RWPE1 (cell line): ENCODE data around the gene COPS8.

Experiments
- CTCF ChIA-PET: fragments of 350-600 bp; sonication (Branson Sonifier 250); formaldehyde crosslinking; extraction: SDS; loops from one replicate; lab custom pipeline; 2021; lab: Yijun Ruan, JAX
- POLR2A ChIA-PET: fragments of 400-600 bp; formaldehyde crosslinking; extraction: SDS; loops from one replicate; lab custom pipeline; 2020; ENCODE audit warnings: antibody characterized with exemption; ENCODE audit not compliant: low non-redundant PET; lab: Yijun Ruan, JAX
- DNase-seq: peaks from one replicate; pipeline ENCODE4 v3.0.0; 2012; ENCODE audit warnings: low spot score
- H3K27ac ChIP-seq: fragments of 450-650 bp; 2 replicates; pipeline ENCODE4 v1.5.1; 2017
- CTCF ChIP-seq: fragments of 450-650 bp; conservative IDR thresholded peaks from 2 replicates; pipeline ENCODE4 v1.5.1; 2017; ENCODE audit warnings: low read depth, mild to moderate bottlenecking

The COPS8 gene

GRCh38 chr2:237045449-237045848 lies 40.2 kb upstream of the COPS8 start:
- ChIA-PET CTCF (interaction anchor here (0.5 kb wide), 1 partner anchor 180 kb away, joined by 3 read pairs; no protein-coding TSS in a partner anchor), POLR2A (no interaction called here)
- DNase-seq: no peak
- TF ChIP-seq CTCF: no peak
- H3K27ac ChIP-seq: no peak overlapping the region

- H3K27ac ChIP-seq: no peak overlapping the region
- ChIA-PET POLR2A (no interaction called here), CTCF (interaction anchor here (0.6 kb wide), 1 partner anchor 646 kb away, joined by 3 read pairs; no protein-coding TSS in a partner anchor)
- no peak for TF ChIP-seq CTCF
- no peak for DNase-seq
Measured at GRCh38 chr2:237048595-237048994, 37.1 kb upstream of the COPS8 start.

- H3K27ac ChIP-seq: no peak overlapping the region
- ChIA-PET POLR2A (no interaction called here), CTCF (interaction anchor here (0.7 kb wide), 1 partner anchor 24 kb away, joined by 3 read pairs; no protein-coding TSS in a partner anchor)
- TF ChIP-seq CTCF: no peak
- no peak for DNase-seq
Measured at GRCh38 chr2:237051861-237052260, 33.8 kb upstream of the COPS8 start.

- H3K27ac ChIP-seq: no peak overlapping the region
- no peak for TF ChIP-seq CTCF
- ChIA-PET CTCF (no interaction called here), POLR2A (no interaction called here)
- no peak for DNase-seq
Measured at GRCh38 chr2:237053066-237053465, 32.6 kb upstream of the COPS8 start.

- ChIA-PET CTCF (interaction anchor here (0.6 kb wide), 1 partner anchor 739 kb away, joined by 4 read pairs; no protein-coding TSS in a partner anchor), POLR2A (no interaction called here)
- no peak overlapping the region for H3K27ac ChIP-seq
- TF ChIP-seq CTCF: no peak
- no peak for DNase-seq
Measured at GRCh38 chr2:237055386-237056100, 30.1 kb upstream of the COPS8 start.

- DNase-seq: no peak
- no peak overlapping the region for H3K27ac ChIP-seq
- ChIA-PET POLR2A (no interaction called here), CTCF (interaction anchor here (0.6 kb wide), 1 partner anchor 740 kb away, joined by 4 read pairs; no protein-coding TSS in a partner anchor)
- TF ChIP-seq CTCF: no peak
Measured at GRCh38 chr2:237056287-237056875, 29.3 kb upstream of the COPS8 start.
